PC-3 (cell line): Measurements from ENCODE around the gene LRP2. TPM values are rescaled to one million over a fixed set of nuclear protein-coding genes. Genes with fewer than 3 reads are reported as not detected.

Source experiments
- ATAC-seq: fragments of 200-7000 bp; cut with Tn5 transposase; 2 replicates; pipeline ENCODE4 v1.9.1; 2020; ENCODE audit warnings: mild to moderate bottlenecking, moderate library complexity
- BruUV-seq: library from RNA; stranded (reverse); fragments of 400-500 nt; replicated peaks from 2 replicates; lab custom pipeline; 2021; lab: Mats Ljungman, UMichigan
- CTCF ChIA-PET: fragments of 300-600 bp; sonication (Branson Sonifier 250); formaldehyde crosslinking; loops from one replicate; lab custom pipeline; 2022; ENCODE audit warnings: antibody characterized with exemption; lab: Charles Lee
- POLR2A ChIA-PET: fragments of 300-600 bp; sonication (Branson Sonifier 250); formaldehyde crosslinking; loops from one replicate; lab custom pipeline; 2022; ENCODE audit warnings: antibody characterized with exemption; ENCODE audit not compliant: unreplicated experiment; lab: Charles Lee
- DNase-seq: peaks from one replicate; pipeline ENCODE4 v3.0.0-alpha.2; 2015
- H2AFZ ChIP-seq: fragments of 300-600 bp; sonication (generic); 2 replicates; pipeline ENCODE4 v1.6.0; 2016; ENCODE audit warnings: antibody characterized with exemption, low read length
- H3F3A ChIP-seq: fragments of 300-600 bp; sonication (generic); one replicate; pipeline ENCODE4 v1.6.0; 2017; ENCODE audit warnings: antibody characterized with exemption, low read length, control low read depth, mild to moderate bottlenecking; ENCODE audit not compliant: unreplicated experiment
- H3K27ac ChIP-seq: fragments of 300-600 bp; sonication (generic); 2 replicates; pipeline ENCODE4 v1.5.1; 2016; ENCODE audit warnings: mild to moderate bottlenecking, low read length
- H3K27me3 ChIP-seq: fragments of 300-600 bp; sonication (generic); 2 replicates; pipeline ENCODE4 v1.6.1; 2016; ENCODE audit warnings: low read length, mixed read lengths
- H3K36me3 ChIP-seq: fragments of 300-600 bp; sonication (generic); 2 replicates; pipeline ENCODE4 v1.6.1; 2016; ENCODE audit warnings: low read depth, mixed run types, low read length, mixed read lengths
- H3K4me1 ChIP-seq: fragments of 300-600 bp; sonication (generic); 2 replicates; pipeline ENCODE4 v1.5.1; 2016; ENCODE audit warnings: low read length; ENCODE audit not compliant: insufficient read depth
- H3K4me2 ChIP-seq: fragments of 300-600 bp; sonication (generic); 2 replicates; pipeline ENCODE4 v1.6.0; 2016; ENCODE audit warnings: low read length
- H3K4me3 ChIP-seq: fragments of 300-600 bp; sonication (generic); 2 replicates; pipeline ENCODE4 v1.5.1; 2016; ENCODE audit warnings: mild to moderate bottlenecking, low read length, mixed read lengths
- H3K79me2 ChIP-seq: fragments of 300-600 bp; sonication (generic); 2 replicates; pipeline ENCODE4 v1.6.1; 2017; ENCODE audit warnings: low read length, mixed read lengths
- H3K9ac ChIP-seq: fragments of 300-600 bp; sonication (generic); 2 replicates; pipeline ENCODE4 v1.6.0; 2016; ENCODE audit warnings: mild to moderate bottlenecking, low read length
- H3K9me2 ChIP-seq: fragments of 300-600 bp; sonication (generic); replicated peaks from 2 replicates; pipeline ENCODE4 v1.6.1; 2016; ENCODE audit warnings: mixed run types, low read length, mixed read lengths
- H3K9me3 ChIP-seq: fragments of 300-600 bp; sonication (generic); 2 replicates; pipeline ENCODE4 v1.6.1; 2016; ENCODE audit warnings: low read length, mixed read lengths
- H4K20me1 ChIP-seq: fragments of 300-600 bp; sonication (generic); 2 replicates; pipeline ENCODE4 v1.6.1; 2016; ENCODE audit warnings: low read length, mixed read lengths
- CTCF ChIP-seq: fragments of 300-600 bp; sonication (generic); conservative IDR thresholded peaks from 2 replicates; pipeline ENCODE4 v1.5.1; 2017; ENCODE audit warnings: antibody characterized with exemption, low read depth, mild to moderate bottlenecking, low read length
- EZH2 ChIP-seq: fragments of 300-600 bp; sonication (generic); IDR thresholded peaks from one replicate; pipeline ENCODE4 v1.6.1; 2017; ENCODE audit warnings: antibody characterized with exemption, mild to moderate bottlenecking, low read length; ENCODE audit not compliant: unreplicated experiment
- EZH2phosphoT487 ChIP-seq: fragments of 300-600 bp; sonication (generic); IDR thresholded peaks from 2 replicates; pipeline ENCODE4 v1.6.1; 2018; ENCODE audit warnings: mild to moderate bottlenecking, antibody characterized with exemption, low read length, borderline replicate concordance
- intact Hi-C: fragments of 100-400 bp; cut with micrococcal nuclease; formaldehyde crosslinking; loops from 2 replicates; pipeline ENCODE4 v1.9.0; 2023
- total RNA-seq: library from RNA; depleted of rRNA; stranded (reverse); fragments of >200 nt; gene quantifications from 2 replicates; pipeline ENCODE4 v1.2.3, GENCODE V29; 2014

LRP2 gene
- total RNA-seq, 1 experiment from 2014 or later = not detected

DNA sequence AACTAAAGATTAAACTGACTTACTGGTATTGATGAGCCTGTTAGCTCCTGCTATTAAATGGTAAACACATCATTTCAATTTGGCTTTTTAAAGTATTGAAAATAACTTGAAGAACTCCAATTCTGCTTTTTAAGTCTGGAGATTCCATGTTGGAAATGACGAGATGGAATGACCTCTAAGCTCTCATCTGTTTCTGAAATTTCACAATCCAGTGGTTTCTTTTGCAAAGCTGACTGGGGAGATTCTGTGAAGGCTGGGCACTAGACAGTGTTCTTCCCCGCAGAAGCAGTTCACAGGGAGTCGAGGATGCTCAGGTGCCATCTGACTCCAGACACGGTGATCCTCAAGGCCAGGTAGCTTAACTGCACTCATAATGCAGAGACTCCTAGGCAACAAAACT, 248.3 kb downstream of the LRP2 start:
- intact Hi-C loops = no loop called here
- H3K4me1 ChIP-seq = no peaks in the 10 kb centered on the region
- no peak for DNase-seq
- ChIA-PET CTCF (no interaction called here), POLR2A (no interaction called here)
- TF ChIP-seq EZH2 (no peak), CTCF (no peak), EZH2phosphoT487 (no peak)
- no peak overlapping the region for H3K27ac ChIP-seq
- no peaks in the 10 kb centered on the region for H4K20me1 ChIP-seq
- BruUV-seq = no TSS peak
- no peak overlapping the region for H3K4me3 ChIP-seq
- H3K9ac ChIP-seq = no peak overlapping the region
- H3K36me3 ChIP-seq = no peaks in the 10 kb centered on the region
- no peak overlapping the region for H2AFZ ChIP-seq
- no peaks in the 10 kb centered on the region for H3F3A ChIP-seq
- no peak overlapping the region for H3K4me2 ChIP-seq
- no peaks in the 10 kb centered on the region for H3K79me2 ChIP-seq
- H3K27me3 ChIP-seq = no peaks in the 10 kb centered on the region
- no peak for ATAC-seq
- H3K9me3 ChIP-seq = no peaks in the 10 kb centered on the region
- H3K9me2 ChIP-seq = no peaks in the 10 kb centered on the region

GRCh38 chr2:169112841-169113240, 249.5 kb downstream of the LRP2 start:
- Histone ChIP-seq H3K79me2 (no peaks in the 10 kb centered on the region), H3K27me3 (no peaks in the 10 kb centered on the region), H3K9me2 (no peaks in the 10 kb centered on the region), H3K4me2 (no peak overlapping the region), H3K9me3 (no peaks in the 10 kb centered on the region), H3F3A (no peaks in the 10 kb centered on the region), H3K36me3 (no peaks in the 10 kb centered on the region), H2AFZ (no peak overlapping the region), H4K20me1 (no peaks in the 10 kb centered on the region), H3K27ac (no peak overlapping the region), H3K4me3 (no peak overlapping the region), H3K4me1 (peaks cover 4% of the 10 kb centered on the region; the same call in 1 of the 2 replicates), H3K9ac (no peak overlapping the region)
- ATAC-seq (no peak), DNase-seq (no peak)
- POLR2A ChIA-PET = no interaction called here
- BruUV-seq = no TSS peak
- no peak for TF ChIP-seq EZH2
- TF ChIP-seq CTCF = no peak
- TF ChIP-seq EZH2phosphoT487 = no peak
- intact Hi-C loops = no loop called here
- CTCF ChIA-PET = interaction anchor here (0.6 kb wide), 1 partner anchor 298 kb away, joined by 3 read pairs; no protein-coding TSS in a partner anchor

GRCh38 chr2:169110916-169111315, 251.4 kb downstream of the LRP2 start:
- H4K20me1 ChIP-seq = no peaks in the 10 kb centered on the region
- no peak overlapping the region for H3K27ac ChIP-seq
- intact Hi-C loops = loop anchor here (1.0 kb wide), 1 partner anchor 286 kb away; no protein-coding TSS in a partner anchor
- POLR2A ChIA-PET = no interaction called here
- no peaks in the 10 kb centered on the region for H3K27me3 ChIP-seq
- H3K79me2 ChIP-seq = no peaks in the 10 kb centered on the region
- ATAC-seq (no peak), DNase-seq (no peak)
- no peak overlapping the region for H2AFZ ChIP-seq
- no peak overlapping the region for H3K4me2 ChIP-seq
- no TSS peak for BruUV-seq
- CTCF ChIA-PET = interaction anchor here (0.7 to 0.9 kb wide), 2 partner anchors 31 to 110 kb away, joined by 3 read pairs; no protein-coding TSS in a partner anchor
- H3K36me3 ChIP-seq = no peaks in the 10 kb centered on the region
- H3K9me2 ChIP-seq = no peaks in the 10 kb centered on the region
- H3K9me3 ChIP-seq = no peaks in the 10 kb centered on the region
- no peak overlapping the region for H3K4me3 ChIP-seq
- no peaks in the 10 kb centered on the region for H3F3A ChIP-seq
- H3K4me1 ChIP-seq = peaks cover 13% of the 10 kb centered on the region; the same call in 1 of the 2 replicates
- TF ChIP-seq CTCF = no peak
- no peak for TF ChIP-seq EZH2
- no peak for TF ChIP-seq EZH2phosphoT487
- H3K9ac ChIP-seq = no peak overlapping the region
